ENCODE measurements around the gene UAP1.
A peak's percentile ranks its signal among the peaks of the same experiment; 100 is the strongest.

UAP1 gene

DNA sequence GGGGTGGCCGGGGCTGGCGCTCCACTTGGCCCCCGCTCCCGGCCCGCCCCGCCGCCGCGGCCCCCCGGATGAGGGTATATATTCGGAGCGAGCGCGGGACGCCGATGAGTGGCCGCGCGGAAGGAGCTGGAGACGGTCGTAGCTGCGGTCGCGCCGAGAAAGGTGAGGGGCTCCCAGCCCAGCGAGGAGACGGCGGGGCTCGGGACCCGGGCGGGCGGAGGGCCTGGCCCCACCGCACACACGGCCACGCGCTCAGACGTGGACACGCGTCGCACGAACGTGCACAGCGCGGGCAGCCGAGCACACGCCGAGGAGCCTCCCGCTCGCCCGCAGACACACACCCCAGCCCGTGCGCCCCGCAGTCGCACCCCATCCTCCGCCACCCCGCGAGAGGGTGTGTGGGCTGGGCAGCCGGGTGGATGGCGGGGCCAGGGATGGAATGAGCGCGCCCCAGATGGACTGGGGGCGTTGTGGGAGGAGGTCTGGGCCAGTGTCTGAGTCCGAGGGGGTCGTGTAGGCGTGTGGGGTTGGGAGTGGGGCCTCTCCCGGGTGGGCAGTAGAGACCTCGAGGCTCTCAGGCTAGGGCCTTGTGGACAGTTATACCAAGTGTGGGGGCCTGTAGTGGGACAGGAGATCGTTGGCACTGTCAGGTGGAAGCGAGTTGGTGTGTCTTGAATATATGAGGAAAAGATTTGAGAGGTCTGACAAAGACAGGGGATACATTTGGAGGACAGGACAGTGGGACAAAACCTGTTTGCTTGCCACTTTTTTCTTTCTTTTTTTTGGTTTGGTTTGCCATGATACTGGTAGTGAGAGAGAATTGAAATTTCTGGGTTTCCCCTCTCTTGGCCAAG is at the start of gene UAP1:
Gene UAP1, plus strand, starts transcription at position 107 of the 854 bp plus-strand sequence. CDS start 4,347 bp downstream, outside the sequence.
- DNase-seq (ENCODE audit: low read depth in 3 of 3), result peak in 2 of 3 experiments; percentile 2

DNA sequence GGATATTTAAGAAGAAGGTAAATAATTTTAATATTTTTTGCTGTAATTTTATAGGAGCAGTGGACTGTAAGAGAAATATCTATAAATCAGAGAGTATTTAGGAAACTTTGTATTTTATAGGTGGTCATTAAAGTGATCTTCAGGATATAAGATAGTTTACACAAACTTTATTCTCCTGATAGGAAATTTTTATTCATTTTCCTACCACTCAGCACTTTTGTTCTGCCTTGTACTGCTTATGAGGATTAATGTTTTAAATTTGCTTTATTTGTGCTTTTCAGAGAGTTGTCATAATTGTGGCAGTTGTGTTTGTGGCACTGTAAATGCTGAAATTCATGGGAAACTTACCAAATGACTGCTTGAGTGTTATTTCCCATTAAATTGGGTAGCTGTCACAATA is 34.2 kb upstream of the UAP1 start:
- DNase-seq (ENCODE audit: low read depth in 3 of 3), result no peak

DNA sequence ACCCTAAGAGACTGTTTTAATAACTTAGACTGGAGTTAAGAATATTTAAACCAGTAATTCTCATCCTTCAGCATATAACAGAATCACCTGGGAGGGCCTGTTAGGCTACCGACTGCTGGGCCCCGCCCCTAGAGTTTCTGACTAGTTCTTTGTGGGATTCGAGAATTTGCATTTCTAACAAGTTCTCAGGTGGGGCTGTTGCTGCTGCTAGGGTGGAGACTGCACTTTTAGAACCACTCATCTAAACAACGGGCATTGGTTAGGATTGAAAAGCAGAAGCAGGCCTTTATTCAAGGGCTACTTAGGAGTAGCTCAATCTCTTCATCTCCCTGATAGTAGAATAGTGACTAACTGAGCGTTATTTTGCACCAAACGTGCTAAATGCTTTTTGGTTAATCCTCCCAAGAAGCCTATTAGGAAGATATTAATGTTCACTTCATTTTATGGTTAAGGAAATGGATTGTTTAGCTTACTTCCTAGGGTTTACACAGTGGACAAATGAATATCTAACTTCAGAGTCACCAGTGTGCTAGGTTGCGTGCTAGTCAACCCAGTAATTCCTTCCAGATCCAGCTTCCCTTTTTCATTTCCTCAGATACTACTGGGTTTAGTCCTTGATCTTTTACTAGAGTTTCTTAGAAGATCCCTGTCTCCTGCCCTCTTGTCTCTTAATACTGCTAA is 31.1 kb upstream of the UAP1 start:
- no peak for DNase-seq (ENCODE audit: low read depth in 3 of 3)

DNA sequence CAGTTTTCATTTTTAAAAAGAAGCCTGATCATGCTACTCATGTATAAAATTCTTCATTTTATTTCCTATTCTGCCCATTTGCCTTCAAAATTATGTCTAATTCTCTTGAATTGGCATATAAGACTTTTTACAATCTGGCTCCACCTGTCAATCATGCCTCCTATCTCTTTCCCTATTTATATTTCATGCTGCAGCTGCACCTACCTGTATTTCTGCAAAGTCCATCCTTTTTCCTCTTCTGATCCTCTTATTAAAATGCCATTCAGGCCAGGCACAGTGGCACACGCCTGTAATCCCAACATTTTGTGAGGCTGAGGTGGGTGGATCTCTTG is 30.6 kb upstream of the UAP1 start:
- no peak for DNase-seq (ENCODE audit: low read depth in 3 of 3)

DNA sequence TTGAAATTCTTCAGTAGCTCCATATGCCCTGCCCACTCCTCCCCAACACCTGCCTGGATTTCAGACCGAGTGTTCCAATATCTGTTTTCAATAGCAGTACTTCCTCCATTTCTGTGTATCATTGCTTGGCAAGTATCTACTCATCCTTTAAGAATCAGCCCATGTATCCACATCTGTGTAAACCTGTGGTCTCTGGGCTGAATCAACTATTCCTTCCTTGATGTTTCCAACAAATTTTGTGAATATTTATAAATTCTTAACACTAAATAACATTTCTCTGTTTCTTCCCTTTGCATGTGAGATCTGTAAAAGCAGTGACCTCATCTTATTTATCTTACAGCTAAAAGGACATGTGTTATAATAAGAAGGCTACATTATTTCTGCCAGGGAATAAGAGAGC is 26.0 kb upstream of the UAP1 start:
- no peak for DNase-seq (ENCODE audit: low read depth in 3 of 3)

DNA sequence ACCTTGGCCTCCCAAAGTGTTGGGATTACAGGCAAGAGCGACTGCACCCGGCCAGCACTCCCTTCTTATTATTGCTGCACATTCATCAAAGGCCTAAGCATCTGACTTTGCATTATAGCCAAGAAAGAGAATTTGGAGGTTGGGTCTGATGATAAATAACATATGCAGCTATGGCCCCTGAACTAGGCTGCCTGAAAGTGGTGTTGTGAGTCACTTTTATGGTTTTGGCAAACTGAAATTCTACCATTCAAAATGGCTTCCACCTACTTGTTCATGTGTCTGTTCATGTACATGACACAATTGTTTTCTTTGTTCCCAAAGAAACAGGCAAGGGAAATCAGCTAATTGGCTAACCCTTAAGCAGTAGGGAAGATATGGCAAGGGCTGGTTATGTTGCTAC is 25.0 kb upstream of the UAP1 start:
- no peak for DNase-seq (ENCODE audit: low read depth in 3 of 3)

DNA sequence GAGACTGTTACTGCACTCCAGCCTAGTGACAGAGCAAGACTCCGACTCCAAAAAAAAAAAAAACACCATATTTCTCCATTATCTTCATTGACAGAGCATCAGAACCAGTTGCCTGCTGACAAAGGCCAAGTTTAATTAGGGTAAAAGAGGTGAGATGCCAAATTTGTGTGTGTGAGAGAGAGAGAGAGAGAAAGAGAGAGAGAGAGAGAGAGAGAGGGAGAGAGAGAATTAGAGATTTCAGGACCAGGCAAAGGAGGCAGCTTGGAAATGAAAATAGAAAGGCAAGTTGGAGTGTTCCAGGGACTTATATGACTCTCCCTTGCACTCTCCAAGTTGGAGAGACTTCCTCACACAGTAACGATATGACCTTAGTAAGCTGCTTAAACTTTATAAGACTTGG is 24.3 kb upstream of the UAP1 start:
- DNase-seq (ENCODE audit: low read depth in 3 of 3), result no peak

DNA sequence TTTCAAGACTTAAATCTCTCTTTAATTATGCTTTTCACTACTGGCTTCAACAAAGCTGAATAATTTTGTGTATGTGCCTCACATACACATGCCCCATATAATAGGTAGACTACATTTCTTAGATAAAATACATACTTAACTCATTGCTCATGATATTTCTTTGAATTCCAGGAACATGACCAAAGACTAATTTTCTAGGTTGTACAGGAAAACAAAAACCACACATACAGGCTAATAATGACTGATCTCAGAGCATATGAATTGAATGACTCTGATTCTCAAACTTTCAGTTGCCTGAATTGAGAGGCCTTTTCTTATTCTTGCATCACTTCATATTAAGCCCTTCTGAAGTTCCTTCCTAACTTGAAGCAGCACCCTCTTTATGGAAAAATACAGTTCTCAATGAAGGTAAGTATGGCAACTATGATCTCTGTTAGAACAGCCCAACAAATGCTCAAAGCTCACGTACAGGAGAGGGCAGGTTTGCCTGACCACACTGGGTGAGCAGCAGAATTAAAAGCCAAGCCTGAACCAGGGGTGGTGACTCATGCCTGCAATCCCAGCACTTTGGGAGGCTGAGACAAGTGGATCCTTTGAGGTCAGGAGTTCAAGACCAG is 22.6 kb upstream of the UAP1 start:
- no peak for DNase-seq (ENCODE audit: low read depth in 3 of 3)

DNA sequence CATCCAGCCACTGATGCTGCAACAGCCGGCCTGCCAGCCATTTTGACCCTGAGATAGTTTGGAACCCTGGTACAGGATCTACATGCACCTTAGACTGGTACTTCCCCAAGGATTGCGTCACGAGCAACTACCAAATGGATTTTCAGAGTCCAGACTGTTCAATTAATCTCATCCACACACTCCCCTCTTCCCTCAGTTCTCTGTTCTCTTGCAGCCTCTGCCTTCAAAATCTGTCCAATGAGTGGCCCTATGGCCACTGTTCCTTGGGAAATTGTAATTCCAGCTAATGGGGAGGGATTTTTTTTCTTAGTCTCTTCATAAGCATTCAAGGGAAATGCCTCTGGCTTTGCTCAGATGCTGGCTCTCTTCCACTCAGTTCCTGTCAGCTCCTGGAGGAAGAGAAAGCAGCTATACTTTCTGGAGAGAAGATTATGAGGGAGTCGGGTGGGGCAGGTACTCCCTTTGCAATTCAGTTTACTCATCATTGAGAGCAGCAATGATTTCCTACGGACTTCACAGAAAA is 19.8 kb upstream of the UAP1 start:
- no peak for DNase-seq (ENCODE audit: low read depth in 3 of 3)

DNA sequence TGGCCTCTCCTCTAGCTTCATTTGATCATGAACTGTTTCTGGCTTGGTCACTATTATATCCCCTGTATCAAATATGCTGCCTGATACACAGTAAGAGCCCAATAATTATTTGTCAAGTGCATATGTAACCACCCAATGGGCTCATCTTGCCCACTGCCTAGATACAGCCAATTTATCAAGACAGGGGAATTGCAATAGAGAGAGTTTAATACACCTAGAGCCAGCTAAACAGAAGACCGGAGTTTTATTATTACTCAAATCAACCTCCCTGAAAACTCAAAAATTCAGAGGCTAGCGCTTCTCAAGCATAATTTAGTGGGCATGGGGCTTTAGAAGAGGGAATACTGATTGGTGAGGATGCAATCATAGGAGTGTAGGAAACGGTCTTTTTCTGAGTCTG is 18.3 kb upstream of the UAP1 start:
- DNase-seq (ENCODE audit: low read depth in 3 of 3), result no peak

DNA sequence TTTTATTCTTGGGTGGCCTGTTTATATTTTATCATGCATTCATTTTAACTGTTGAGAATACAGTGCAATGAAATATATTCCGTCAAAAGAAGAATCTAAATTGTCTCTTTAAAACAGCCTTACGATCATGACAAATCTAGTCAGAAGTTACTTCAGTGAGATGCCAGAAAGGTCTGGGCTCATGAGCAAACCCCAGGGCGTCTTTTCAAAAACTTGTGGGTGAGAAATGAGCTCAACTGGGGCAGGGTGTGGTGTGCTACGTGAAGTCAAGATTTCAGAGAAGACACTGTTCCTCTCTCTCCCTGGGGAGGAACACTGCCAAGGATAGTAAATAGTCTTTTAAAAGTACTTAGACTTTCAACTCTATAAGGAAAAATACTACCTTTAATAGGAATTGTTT is 13.4 kb upstream of the UAP1 start:
- DNase-seq (ENCODE audit: low read depth in 3 of 3), result no peak

DNA sequence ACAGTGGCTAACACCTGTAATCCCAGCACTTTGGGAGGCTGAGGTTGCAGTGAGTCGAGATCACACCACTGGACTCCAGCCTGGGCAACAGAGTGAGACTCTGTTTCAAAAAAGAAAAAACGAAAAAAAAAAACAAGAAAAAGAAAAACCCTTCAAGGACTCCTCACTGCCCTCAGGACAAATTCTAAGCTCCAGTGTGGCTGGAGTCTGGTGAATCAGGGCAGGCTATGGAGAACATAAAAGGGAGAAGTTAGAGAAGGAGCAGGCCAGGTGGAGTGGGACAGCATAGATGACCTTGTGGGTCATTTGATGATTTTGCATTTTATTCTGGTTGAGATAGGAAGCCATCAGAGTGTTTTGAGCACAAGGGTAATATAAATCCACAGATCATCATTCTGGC is 12.5 kb upstream of the UAP1 start:
- DNase-seq (ENCODE audit: low read depth in 3 of 3), result no peak

DNA sequence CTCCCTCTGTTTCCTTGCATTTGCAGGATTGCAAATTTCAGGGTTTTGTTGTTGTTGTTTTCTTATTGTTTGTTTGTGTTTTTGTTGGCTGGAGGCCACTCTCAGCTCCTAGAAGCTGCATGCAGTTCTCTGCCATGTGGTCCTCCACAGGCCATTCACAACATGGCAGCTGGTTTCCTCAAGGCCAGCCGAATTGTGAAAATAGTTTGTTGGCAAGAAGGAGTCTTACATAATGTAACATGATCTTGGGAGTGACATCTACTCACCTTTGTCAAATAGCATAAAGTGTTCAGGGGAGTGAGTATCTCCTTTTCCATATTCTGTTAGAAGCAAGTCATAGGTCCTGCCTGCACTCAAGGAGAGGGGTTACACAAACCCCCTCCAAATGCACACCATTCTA is 10.6 kb upstream of the UAP1 start:
- no peak for DNase-seq (ENCODE audit: low read depth in 3 of 3)

DNA sequence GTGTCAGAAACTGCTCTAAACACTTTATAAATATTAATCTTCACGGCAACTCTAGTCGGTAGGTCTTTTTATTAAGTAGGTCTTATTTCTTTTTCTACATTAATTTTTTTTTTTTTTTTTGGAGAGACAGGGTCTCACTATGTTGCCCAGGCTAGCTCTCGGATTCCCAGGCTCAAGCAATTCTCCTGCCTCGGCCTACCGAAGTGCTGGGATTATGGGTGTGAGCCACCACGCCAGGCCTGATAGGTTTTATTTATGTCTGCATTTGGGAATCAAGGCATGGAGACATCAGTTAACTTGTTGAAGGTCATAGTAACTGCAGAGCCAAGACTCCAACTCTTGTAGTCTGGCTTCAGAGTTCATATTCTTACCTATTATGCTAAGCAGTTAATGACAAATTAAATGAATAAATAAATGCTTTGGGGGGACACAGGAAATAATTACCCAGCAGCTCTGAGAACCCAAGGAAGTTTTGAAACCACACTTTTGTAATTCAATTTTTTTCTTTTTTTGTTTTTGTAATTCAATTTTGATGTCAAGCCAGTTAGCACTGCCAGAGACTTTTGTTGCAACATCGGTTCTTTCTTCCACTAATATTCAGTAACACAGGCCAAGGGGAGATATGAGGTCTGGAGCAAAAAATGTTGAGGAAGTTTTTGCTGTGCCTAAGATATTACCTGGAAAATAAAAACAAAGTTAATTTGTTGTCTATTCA is 9.4 kb upstream of the UAP1 start:
- no peak for DNase-seq (ENCODE audit: low read depth in 3 of 3)

DNA sequence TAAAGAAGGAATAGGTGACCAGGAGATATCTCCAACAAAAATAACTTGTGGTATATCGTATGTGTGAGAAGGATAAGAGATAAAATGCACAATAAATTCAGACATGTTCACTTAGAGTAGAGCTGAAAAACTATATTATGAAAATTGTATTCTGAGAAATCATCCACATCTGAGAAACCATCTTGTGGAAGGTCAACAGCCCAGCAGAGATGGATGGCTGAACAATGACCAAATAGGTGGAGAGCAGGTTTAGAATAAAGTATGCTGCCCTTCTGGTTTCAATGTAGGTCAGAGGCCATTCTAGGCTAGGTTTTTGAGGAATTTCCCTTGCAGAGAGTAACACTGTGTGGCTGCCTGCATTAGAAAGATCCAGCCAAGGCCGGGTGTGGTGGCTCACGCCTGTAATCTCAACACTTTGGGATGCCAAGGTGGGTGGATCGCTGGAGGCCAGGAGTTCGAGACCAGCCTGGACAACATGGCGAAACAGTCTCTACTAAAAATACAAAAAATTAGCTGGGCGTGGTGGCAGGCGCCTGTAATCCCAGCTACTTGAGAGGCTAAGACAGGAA is 8.8 kb upstream of the UAP1 start:
- DNase-seq (ENCODE audit: low read depth in 3 of 3), result no peak

DNA sequence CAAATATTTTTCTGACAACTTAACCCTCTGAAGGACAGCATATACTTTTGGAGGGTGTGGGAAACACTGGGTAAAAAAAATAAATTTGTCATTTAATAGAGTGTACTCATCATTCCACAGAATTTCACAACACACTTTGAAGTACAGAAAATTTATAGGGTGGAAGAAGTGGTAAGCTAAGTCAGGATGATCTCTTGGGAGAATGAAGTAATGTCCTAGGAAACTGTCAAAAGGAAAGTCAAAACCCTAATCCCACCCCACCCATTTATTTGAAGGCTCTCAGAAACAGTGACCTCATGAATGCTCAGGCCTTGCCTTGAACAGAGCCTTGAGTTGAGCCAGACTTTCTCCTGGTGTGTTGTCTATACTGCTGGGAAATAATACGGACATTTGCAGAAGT is 7.3 kb upstream of the UAP1 start:
- no peak for DNase-seq (ENCODE audit: low read depth in 3 of 3)

DNA sequence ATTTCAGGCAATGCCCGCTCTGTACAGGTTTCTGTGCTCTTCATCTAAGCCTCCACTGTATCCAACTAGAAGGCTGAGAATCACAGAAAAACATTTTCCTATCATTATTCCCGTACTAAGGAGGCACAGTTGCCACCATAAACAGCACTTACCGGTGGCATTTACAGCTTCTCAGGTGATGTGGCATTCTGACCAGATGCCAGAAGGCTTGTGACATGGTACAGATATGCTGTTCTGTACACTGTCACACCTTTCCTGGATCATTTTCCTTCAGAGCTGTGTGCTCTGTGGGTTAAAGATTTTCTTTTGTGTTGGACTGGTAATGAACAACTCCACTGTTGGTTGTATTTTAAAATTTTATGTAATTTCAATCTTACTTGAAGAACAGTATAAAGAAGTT is 4.0 kb upstream of the UAP1 start:
- DNase-seq (ENCODE audit: low read depth in 3 of 3), result no peak

DNA sequence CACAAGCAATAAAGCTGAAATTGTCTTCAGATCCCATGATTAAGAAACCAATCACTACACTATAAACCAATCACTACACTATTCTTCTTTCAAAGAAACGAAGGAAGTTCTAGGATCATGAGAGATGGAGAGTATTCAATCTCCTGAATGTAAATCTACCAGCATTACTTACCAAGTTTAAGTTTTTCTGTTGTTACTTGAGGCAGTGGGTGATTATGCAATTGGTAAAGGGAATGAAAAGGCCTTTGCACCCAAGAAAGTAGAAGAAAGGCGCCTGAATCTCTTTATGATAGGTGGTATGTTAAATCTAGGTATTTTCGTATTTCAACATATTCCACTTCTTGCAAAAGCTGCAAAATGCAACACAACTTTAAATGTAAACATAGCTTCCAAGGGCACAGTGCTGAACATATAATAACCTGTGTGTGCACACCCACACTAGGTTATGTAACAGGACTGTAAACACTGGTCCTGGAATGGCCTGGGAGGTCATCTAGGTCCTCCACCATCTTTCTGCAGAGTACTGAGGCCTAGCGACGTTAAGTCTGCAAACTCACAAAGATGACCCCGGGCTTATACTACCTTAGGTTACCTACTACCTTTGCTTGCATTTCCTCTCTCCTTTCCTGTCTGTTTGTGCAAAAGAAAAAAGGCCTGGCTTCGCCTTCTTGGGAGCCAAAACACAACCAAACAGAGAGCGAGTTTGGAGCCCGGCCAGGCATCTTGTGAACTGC is 1.1 kb upstream of the UAP1 start:
- no peak for DNase-seq (ENCODE audit: low read depth in 3 of 3)

DNA sequence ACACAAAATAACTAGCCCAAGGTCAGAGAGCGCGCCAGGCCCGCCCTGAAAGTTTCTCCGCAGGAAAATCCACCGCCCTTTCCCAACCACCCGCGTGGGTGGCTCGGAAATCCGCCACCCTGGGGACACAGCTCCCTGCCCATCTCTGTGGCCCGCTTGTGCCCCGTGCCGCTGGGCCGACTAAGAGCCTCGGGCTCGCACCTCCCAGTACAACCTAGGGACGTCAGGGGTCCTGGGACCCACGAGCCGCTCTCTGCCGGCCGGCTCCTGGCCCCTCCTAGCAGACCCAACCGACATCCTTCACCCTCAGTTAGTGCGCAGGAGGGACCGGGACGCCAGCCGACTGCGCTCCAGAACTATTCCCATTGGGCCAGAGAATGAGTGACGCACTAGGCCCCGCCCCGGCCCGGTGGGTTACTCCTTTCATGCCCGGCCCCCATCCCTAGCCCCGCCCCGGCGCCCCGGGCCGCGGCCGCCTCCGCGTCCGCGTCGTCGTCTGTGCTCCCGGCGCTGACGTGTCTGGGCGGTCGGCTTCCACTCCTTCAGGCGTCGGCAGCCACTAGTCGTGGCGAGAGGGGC is 396 bp upstream of the UAP1 start:
- DNase-seq (ENCODE audit: low read depth in 3 of 3), result peak; percentile 95 to 98 (median 96)

DNA sequence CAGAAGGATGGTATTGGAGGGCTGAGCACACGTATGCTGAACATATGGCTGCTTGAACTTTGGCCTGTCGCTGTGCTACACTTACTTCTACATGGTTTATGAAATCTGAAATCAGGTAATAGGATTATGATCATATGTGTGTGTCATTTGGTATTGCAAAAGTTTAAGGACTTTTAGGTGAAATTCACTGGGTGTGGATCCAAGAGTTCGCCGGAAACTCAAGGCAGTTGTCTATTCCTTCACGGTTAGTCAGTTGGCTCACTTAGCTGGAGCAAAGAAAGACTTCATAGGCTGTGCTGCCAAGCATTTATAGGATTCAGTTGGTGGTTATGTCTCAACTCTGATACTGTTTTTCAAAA is 927 bp downstream of the UAP1 start:
- no peak for DNase-seq (ENCODE audit: low read depth in 3 of 3)

DNA sequence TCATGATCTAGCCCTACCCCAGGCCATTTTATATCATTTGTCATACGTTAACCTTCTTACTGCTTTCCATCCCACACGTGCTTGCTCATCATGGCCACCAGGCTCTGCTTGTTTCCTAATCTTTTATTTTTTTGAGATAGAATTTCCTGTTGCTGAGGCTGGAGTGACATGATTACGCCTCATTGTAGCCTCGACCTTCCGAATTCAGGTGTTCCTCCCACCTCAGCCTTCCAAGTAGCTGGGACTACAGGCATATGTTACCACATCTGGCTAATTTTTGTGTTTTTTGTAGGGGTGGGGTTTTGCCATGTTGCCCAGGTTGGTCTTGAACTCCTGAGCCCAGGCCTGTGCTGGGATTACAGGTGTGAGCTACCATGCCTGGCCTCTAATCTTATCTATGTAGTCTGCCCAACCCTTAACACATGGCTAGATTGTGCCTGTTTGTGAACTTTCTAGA is 3.3 kb downstream of the UAP1 start:
- DNase-seq (ENCODE audit: low read depth in 3 of 3), result no peak
